HG02973 (cell line): ENCODE results near the gene PDLIM3.

Experiments used
- ATAC-seq: cut with Tn5 transposase; IDR thresholded peaks from one replicate; pipeline ENCODE4 v1.9.1; 2021; ENCODE audit warnings: moderate library complexity; ENCODE audit not compliant: unreplicated experiment

The PDLIM3 gene

DNA sequence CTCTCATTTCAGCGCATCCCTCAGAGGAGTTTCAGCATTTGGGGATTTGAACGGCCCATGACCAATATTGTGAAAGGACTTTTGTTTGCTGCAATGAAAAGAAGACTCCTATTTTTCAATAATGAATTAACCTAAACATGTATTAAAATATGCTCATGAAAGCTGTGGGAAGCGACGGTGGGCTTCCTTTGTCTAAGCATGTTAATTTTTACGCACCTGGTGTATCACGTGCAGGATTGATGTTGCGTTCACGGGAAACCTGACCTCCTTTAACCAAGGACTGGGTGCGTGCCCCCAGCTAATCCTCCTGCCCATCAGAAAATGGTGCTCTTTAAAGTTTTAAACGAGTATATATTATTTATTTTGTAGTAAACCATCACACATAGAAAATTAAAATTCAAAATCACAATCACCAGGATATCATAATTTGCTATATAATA lies 63.2 kb downstream of the PDLIM3 start:
- no peak for ATAC-seq

DNA sequence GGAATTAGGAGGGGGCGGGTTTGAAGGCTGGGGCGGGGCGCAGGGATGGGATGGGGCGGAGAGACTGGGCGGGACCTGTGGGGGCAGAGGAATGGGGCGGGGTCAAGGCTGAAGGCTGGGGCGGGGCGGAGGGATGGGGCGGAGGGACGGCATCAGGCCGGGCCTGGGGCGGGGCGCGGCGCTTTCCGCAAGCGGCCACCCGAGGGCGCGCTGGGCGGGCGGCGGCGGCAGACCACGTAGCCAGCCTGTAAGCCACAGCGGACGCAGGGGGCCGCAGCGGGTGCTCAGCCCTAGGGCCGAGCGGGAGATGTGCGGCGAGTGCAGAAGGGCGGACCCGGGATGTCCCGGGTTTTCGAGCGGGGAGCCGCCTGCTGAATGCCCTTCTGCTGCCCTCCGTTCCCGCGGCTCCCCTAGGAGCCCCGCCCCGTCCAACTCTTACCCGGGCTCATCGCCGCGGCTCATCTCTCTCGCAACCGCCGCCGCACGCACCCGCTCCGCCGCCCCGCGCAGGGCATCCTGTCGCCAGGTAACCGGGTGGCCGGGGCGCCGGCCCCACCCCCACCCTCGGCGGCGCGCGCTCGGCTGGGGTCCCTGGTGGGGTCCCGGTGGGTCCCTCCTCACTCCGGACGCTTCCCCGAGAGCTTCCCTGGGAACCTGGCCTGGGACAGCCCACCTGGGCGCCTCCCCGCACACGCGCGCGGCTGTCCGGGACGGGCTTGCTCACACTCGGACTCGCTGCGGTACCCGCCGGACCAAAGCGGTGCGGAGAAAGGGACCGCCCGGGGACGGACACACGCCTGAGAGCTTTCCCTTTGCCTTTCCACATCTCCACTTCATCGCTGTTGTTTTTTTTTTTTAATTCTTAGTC lies 63.8 kb downstream of the PDLIM3 start, which contains the start of gene CCDC110:
TSS of gene CCDC110 (minus strand) at position 499 of the 868 bp plus-strand sequence. CDS start at position 449, 50 bp downstream.
- ATAC-seq = peak; percentile 85

DNA sequence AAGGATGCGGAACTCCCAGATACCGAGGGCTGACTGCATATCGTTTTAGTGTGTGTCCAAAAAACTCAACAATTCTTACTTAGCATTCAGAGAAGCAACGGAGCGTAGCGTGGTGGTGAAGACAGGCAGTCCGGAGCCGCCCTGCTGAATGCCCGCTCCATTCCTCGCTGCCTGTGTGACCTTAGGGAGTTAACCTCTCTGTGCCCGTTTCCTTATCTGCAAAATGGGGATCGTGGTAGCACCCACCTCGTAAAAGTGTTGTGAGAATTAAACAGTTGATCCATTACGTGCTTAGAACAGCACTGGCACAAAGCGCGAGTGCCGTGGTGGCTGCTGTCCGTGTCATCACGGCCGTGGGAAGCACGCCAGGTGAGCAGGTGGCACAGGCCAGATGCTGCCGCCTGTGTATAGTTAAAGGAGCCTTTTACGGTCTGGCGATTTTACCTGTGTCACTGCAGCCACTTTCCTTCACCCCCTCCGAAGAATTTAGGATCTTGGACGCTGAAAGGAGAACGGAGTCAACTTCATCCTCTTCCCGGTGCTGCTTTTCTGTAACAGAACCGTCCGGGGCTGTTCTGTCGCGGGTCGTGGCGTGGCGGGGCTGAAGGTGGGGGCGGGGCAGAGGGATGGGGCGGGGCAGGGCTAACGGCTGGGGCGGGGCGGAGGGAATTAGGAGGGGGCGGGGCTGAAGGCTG lies 64.7 kb downstream of the PDLIM3 start:
- peak; percentile 22 for ATAC-seq

DNA sequence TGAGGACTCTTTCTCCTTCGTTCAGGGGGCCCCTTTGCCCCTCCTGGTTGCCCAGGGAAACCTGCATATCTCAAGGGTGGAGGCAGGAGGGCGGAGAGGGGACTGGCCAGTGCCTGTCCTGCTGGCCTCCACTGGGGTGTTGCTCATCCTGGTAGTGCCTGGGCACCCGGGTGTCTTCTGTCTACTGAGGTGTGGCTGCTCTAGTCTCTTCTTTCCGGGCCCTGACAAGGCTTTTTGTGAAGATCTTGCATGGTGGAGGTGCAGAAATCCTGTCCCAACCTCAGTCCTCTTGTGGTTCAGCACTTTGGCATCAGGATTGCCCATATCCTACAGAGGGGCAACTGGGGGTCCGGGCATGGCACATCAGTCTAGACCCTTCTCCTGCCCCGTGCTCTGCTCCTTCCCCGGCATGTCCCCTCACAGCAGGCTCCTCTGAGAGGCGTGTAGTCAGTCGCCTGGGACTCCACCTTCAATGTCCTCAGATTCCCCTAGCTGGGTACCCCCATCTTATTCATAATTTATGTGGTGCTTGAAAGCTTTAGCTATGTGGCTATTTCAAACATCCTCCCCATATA lies 65.6 kb downstream of the PDLIM3 start:
- no peak for ATAC-seq

DNA sequence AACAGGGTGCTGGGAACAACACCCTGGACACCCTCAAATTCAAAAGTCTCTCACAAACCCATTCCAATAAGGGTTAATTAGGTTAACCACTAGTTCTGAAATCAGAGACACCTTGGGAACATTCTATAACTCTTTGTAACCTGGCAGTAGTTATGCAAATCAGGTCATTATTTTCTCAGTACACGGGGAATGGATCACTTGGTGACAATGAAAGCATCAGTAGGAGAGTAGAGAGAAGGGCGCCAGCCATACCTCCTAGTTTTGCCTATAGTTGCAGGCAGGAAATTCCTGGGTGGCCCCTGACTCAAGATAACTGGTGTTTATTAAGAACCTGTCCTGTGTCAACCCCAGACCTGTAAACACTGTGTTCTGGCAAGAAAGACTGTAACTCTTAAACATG lies 66.3 kb downstream of the PDLIM3 start:
- ATAC-seq = no peak

DNA sequence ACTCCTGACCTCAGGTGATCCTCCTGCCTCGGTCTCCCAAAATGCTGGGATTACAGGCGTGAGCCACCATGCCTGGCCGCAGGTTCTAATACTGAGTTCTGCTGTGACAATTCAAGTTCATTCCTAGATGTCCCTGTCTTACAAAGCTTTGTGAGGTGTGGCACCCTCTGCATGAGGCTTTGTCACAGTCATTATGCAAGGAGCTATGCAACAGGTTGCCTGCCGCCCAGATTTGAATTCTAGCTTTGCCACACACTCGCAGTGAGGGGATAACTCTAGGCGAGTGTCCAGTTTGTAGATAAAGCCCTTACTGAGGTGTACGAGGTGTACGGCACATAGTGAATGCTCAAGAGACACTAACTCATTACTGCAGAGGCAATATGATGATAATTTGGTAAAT lies 67.3 kb downstream of the PDLIM3 start:
- no peak for ATAC-seq

DNA sequence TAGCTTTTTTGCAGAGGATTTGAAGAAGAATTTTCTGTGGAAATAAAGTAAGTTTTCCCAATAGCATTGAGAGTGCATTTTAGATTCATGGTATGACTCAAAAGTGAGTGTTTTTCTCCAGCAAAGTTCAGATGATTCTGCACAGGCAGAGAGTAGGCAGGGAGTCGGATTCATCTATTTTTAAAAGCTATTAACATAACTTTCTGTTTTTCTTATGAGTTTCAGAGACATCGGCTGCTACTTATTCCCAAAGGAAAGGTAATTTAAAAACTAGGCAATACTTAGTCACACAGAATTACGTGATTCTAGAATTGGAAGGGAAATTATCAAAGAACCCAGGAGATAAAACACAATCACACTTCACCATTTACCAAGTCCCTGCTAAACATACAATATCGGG lies 68.2 kb downstream of the PDLIM3 start:
- ATAC-seq = no peak

DNA sequence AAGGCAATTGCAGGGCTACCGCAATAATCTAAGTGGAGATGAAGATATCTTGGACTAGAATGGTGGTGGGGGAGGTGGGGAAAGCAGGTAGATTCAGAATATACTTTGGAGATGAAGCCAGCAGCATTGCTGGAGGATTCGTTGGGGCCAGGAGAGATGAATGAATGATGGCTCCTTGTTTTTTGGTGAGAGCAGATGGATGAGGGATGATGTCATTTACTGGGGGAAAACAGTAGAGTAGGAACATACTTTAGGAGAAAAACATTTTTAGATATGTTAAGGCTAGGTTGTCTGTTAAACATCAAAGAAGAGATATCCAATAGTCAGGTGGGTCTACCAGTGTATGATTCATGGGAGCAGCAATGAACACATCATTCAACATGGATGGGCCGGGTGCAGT lies 69.6 kb downstream of the PDLIM3 start:
- no peak for ATAC-seq

DNA sequence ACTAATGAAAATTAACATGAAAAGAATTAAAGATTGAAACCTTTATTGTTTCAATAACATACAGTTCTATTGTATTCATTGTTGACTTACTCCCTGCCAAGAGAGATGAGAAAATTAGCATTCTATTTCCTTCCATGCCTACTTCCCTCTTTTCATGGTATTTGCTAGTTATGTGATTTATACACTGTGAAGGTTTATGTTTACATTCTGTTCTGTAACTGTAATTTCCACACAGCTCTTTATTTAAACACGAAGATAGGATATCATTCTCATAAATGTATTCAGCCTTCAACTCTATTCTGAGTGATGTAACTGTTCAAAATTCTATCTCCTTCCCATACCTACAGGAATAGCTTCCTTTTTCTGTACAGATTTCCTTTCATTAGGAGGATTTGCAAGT lies 70.4 kb downstream of the PDLIM3 start:
- no peak for ATAC-seq

DNA sequence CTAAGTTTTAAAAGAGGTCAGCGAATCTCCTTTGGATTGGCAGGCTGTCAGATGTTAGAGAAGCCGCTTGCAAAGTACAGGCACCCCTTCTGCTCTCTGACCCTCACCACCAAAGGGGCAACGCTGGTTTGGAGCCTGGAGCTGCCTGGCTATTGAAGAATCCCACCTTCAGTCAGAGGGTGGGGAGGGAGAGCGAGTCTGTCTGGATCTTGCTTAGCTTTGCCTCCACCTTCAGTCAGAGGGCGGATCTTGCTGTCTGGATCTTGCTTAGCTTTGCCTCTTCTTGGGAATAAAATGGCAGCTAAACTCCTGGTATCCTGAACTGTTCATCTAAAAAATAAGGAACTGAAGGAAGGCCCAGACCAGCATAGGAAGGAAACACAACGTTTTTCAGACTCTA lies 71.1 kb downstream of the PDLIM3 start:
- no peak for ATAC-seq

DNA sequence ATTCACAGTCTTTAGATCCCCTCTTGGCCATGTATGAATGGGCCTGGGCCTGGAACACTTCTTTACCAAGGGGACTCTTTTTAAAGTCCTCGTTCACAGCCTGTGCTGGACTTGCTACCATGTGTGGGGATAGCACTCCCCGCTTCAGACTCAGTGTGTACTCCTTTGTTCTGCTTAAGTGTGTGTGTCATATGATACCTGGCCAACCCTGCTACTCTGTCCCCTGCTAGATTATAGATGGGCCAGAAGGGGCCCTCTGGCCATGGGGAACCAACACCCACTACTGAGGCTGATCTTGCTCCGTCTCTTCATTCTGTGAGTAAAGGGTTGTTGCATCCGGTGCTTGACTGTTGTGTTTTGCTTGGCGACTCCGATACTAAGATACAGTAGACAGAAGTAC lies 71.8 kb downstream of the PDLIM3 start:
- no peak for ATAC-seq

DNA sequence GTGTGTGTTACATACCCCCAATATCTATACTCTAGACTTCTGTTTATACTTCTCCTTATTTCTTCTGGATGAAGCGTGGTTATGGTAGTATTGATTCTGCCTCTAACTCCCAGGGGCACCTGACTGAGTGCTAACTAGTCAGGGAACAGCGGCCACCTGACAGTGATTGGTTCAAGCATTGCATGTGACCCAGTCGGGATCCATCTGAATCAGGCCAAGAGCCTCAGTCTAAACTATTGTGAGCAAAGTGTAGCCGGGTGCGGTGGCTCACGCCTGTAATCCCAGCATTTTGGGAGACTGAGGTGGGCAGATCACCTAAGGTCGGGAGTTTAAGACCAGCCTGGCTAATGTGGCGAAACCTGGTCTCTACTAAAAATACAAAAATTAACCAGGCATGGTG lies 73.7 kb downstream of the PDLIM3 start:
- no peak for ATAC-seq

DNA sequence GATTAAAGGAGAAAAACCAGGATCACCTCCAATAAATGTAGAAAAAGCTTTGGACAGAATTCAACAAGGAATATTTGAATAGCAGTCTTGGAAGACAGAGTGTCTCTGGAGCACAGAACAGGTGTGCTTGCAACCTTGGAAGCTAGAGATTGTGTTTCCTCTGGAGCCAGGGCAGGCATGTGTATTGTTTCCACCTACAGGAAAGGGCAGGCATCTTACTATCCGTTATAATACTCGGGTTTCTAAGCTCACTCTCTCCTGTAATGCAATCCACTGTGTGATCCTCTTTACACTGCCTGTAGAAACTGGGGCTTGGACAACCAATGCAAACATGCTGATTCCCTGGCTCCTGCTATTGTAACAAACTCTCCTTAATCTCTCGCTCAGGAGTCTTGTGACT lies 78.2 kb downstream of the PDLIM3 start:
- no peak for ATAC-seq

DNA sequence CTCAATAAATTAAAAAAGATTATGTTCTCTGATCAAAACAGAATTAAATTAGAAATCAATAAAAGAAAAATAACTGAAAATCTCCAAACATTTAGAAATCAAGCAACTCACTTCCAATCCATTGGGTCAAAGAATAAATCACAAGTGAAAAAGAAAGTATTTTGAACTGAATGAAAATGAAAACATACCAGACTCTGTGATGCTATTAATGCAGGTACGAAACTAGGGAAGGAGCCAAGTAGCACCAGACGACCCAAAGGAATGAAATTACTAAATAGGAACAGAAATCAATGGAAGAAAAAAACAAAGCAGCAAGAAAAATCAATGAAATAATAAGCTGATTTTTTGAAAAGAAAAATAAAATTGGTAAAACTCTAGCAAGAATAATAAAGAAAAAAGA lies 79.2 kb downstream of the PDLIM3 start:
- ATAC-seq = no peak
